ENCODE data around the gene HASPIN.
A peak's percentile ranks its signal among the peaks of the same experiment; 100 is the strongest.

The HASPIN gene

GRCh38 chr17:3745071-3745470 is 21.4 kb downstream of the HASPIN start:
- TF ChIP-seq TAF1 (IDR thresholded peaks at IDR 0.05; ENCODE audit: borderline replicate concordance, low read depth, low read length) (no peak), POLR2AphosphoS5 (IDR thresholded peaks at IDR 0.05; ENCODE audit: low read depth, low read length) (no peak), POLR2A (IDR thresholded peaks at IDR 0.05; ENCODE audit: low read depth, low read length) (no peak)
- FAIRE-seq (no peak), DNase-seq (ENCODE audit: insufficient read length) (no peak)

GRCh38 chr17:3747805-3748204 is 24.1 kb downstream of the HASPIN start:
- DNase-seq (ENCODE audit: insufficient read length), result no peak
- TF ChIP-seq POLR2A (IDR thresholded peaks at IDR 0.05; ENCODE audit: low read depth, low read length) (no peak), TAF1 (IDR thresholded peaks at IDR 0.05; ENCODE audit: borderline replicate concordance, low read depth, low read length) (no peak), POLR2AphosphoS5 (IDR thresholded peaks at IDR 0.05; ENCODE audit: low read depth, low read length) (no peak)

GRCh38 chr17:3748576-3748975 is 24.9 kb downstream of the HASPIN start:
- FAIRE-seq (no peak), DNase-seq (ENCODE audit: insufficient read length) (no peak)
- TF ChIP-seq POLR2A (IDR thresholded peaks at IDR 0.05; ENCODE audit: low read depth, low read length), result no peak
- no peak for TF ChIP-seq TAF1 (IDR thresholded peaks at IDR 0.05; ENCODE audit: borderline replicate concordance, low read depth, low read length)
- TF ChIP-seq POLR2AphosphoS5 (IDR thresholded peaks at IDR 0.05; ENCODE audit: low read depth, low read length), result no peak

More at GRCh38 chr17:3747805-3748204, 24.1 kb downstream of the HASPIN start:
- no peak for FAIRE-seq

DNA sequence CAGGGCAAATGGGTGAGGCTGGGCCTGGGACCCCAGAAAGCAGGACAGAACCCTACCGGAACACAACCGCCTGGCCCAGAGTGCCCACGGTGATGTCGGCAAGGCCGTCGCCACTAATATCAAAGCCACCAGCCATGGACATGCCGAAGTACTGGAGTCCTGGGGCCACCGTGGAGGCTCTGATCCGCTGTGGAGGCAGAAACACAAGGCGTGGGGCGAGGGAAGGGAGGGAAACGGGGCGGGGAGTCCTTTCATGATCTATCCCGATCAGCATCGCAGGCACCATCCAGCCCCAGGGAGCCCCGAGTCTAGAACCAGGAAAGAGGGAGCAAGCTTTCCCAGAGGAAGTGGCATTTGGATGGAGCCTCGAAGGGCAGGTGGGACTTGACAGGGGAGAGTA is 26.6 kb downstream of the HASPIN start:
- no peak for FAIRE-seq

DNA sequence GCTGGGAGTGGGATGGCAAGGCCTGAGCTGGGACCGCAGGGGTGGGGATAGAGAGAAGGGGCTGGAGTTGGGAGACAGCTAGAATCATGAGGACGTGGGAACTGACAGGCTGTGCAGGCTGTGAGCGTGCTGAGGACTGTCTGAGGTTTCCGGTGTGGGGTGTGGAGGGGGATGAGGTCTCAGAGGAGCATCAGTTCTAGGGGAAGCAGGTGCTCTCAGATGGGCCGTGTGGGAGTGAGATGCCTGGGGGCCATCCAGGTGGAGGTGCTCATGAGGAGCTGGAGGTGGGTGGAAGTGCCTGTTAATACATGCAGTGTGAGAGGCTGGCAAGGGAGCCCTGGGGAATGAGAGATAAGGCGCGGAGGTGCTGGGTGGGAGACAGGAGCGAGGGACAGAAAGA is 27.2 kb downstream of the HASPIN start:
- peak; percentile 51 for FAIRE-seq
- no peak for TF ChIP-seq TAF1 (IDR thresholded peaks at IDR 0.05; ENCODE audit: borderline replicate concordance, low read depth, low read length)
- TF ChIP-seq POLR2A (IDR thresholded peaks at IDR 0.05; ENCODE audit: low read depth, low read length), result no peak
- no peak for TF ChIP-seq POLR2AphosphoS5 (IDR thresholded peaks at IDR 0.05; ENCODE audit: low read depth, low read length)
- no peak for DNase-seq (ENCODE audit: insufficient read length)

More for the DNA sequence above, 26.6 kb downstream of the HASPIN start:
- no peak for DNase-seq (ENCODE audit: insufficient read length)
- no peak for TF ChIP-seq POLR2A (IDR thresholded peaks at IDR 0.05; ENCODE audit: low read depth, low read length)
- TF ChIP-seq POLR2AphosphoS5 (IDR thresholded peaks at IDR 0.05; ENCODE audit: low read depth, low read length), result no peak
- no peak for TF ChIP-seq TAF1 (IDR thresholded peaks at IDR 0.05; ENCODE audit: borderline replicate concordance, low read depth, low read length)

DNA sequence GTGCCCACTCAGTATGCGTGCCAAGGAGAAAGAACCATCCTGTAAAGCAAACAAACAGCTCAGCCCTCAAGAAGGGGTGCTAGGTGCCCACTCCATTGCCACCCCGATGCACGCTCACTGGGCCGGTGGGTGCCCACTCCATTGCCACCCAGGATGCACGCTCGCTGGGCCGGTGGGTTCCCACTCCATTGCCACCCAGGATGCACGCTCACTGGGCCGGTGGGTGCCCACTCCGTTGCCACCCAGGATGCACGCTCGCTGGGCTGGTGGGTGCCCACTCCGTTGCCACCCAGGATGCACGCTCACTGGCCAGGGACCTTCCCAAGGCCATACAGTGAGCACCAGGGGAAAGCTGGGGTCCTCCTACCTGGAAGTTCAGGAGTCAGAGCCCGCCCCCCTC is 28.1 kb downstream of the HASPIN start:
- no peak for TF ChIP-seq TAF1 (IDR thresholded peaks at IDR 0.05; ENCODE audit: borderline replicate concordance, low read depth, low read length)
- TF ChIP-seq POLR2AphosphoS5 (IDR thresholded peaks at IDR 0.05; ENCODE audit: low read depth, low read length), result no peak
- no peak for TF ChIP-seq POLR2A (IDR thresholded peaks at IDR 0.05; ENCODE audit: low read depth, low read length)
- DNase-seq (ENCODE audit: insufficient read length), result no peak
- FAIRE-seq, result no peak

DNA sequence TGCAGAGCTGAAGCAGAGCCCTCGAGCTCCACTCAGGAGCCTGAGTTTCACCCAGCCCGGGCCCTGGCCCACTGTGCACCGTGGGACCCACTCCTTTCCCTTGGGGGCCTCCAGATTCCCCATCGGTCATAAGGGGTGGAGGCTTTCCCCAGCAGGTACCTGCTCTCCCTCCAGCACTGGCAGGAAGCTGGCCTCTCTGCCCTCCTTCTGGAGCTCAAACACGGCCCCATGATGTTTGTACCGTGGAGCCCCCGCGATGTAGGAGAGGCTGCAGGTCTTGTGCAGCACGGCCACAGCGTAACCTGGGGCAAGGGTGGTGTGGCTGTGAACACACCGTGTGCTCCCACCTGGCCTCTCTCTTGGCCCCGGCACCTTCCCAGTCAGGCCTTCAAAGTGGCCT is 29.9 kb downstream of the HASPIN start:
- FAIRE-seq, result no peak
- DNase-seq (ENCODE audit: insufficient read length), result no peak
- TF ChIP-seq POLR2A (IDR thresholded peaks at IDR 0.05; ENCODE audit: low read depth, low read length) (no peak), TAF1 (IDR thresholded peaks at IDR 0.05; ENCODE audit: borderline replicate concordance, low read depth, low read length) (no peak), POLR2AphosphoS5 (IDR thresholded peaks at IDR 0.05; ENCODE audit: low read depth, low read length) (no peak)

- TF ChIP-seq POLR2A (IDR thresholded peaks at IDR 0.05; ENCODE audit: low read depth, low read length) (no peak), POLR2AphosphoS5 (IDR thresholded peaks at IDR 0.05; ENCODE audit: low read depth, low read length) (no peak), TAF1 (IDR thresholded peaks at IDR 0.05; ENCODE audit: borderline replicate concordance, low read depth, low read length) (no peak)
- no peak for DNase-seq (ENCODE audit: insufficient read length)
- no peak for FAIRE-seq
Observed at GRCh38 chr17:3754066-3754457, 30.4 kb downstream of the HASPIN start.

DNA sequence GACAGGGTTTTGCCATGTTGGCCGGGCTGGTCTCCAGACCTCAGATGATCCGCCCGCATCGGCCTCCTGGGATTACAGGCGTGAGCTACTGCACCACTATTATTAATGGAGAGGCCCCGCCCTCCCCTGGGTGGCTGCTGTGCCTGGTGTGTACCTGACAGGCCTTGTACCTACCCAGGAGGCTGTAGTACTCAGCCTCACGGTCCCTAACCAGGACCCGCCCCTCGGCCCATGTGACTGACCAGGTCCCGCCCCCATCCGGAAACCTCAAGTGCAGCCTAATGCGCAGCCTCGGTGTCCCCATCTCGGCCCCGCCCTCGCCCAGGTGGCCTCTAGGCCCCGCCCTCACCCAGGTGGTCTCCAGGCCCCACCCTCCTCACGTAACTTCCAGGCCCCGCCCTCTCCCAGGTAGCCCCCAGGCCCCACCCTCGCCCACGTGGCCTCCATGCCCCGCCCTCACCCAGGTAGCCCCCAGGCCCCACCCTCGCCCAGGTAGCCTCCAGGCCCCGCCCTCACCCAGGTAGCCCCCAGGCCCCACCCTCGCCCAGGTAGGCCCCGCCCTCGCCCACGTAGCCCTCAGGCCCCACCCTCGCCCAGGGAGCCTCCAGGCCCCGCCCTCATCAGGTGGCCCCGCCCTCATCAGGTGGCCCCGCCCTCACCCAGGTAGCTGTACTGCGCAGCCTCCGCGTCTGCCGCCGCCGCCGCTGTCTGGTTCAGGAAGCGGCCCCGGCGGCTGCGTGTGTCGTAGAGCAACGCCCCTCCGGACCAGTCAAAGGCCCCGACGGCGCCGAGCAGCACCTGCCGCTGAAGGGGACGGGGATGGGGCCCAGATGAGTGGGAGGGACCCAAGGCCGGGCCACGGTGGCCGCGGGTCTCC is 31.0 kb downstream of the HASPIN start:
- FAIRE-seq, result peak; percentile 86

GRCh38 chr17:3755335-3756030 is 31.8 kb downstream of the HASPIN start:
- DNase-seq (ENCODE audit: insufficient read length) (no peak), FAIRE-seq (no peak)
- TF ChIP-seq POLR2A (IDR thresholded peaks at IDR 0.05; ENCODE audit: low read depth, low read length) (no peak), POLR2AphosphoS5 (IDR thresholded peaks at IDR 0.05; ENCODE audit: low read depth, low read length) (no peak), TAF1 (IDR thresholded peaks at IDR 0.05; ENCODE audit: borderline replicate concordance, low read depth, low read length) (no peak)

More for the DNA sequence above, 31.0 kb downstream of the HASPIN start:
- TF ChIP-seq TAF1 (IDR thresholded peaks at IDR 0.05; ENCODE audit: borderline replicate concordance, low read depth, low read length) (no peak), POLR2AphosphoS5 (IDR thresholded peaks at IDR 0.05; ENCODE audit: low read depth, low read length) (no peak), POLR2A (IDR thresholded peaks at IDR 0.05; ENCODE audit: low read depth, low read length) (no peak)
- peak; percentile 82 for DNase-seq (ENCODE audit: insufficient read length)

DNA sequence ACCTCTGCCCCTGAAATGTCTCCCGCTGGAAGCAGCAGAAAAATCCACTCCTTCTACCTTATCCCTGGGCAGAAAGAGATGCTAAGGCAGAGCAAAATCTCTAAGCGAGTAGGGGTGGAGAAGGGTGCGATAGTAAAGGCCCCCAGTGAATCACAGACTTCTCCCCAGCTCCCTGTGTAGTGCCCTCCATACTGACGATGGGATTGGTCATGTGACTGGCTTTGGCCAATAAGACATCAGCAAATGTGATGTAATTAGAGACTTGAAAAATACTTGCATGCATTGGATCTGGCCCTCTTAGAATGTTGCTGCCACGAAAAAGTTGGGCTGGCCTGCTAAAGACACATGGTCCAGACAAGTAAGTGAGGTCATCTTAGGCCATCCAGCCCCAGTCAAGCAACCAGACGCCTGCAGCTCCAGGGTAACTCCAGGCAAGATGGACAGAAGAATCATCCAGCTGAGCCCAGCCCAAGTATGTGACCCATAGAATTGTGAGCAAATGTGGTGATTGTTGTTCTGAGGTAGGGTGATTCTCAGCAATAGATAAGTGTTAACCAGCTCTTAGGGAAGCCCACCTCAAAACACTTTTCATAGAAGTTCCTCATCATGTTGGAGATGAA is 36.0 kb downstream of the HASPIN start:
- no peak for FAIRE-seq
- TF ChIP-seq TAF1 (IDR thresholded peaks at IDR 0.05; ENCODE audit: borderline replicate concordance, low read depth, low read length), result no peak
- TF ChIP-seq POLR2AphosphoS5 (IDR thresholded peaks at IDR 0.05; ENCODE audit: low read depth, low read length), result no peak
- TF ChIP-seq POLR2A (IDR thresholded peaks at IDR 0.05; ENCODE audit: low read depth, low read length), result no peak
- DNase-seq (ENCODE audit: insufficient read length), result no peak

Data from GM12892 (cell line).